PC-3 (cell line): ENCODE measurements around the gene GOLGB1.

Experiments used
- CTCF ChIP-seq: fragments of 300-600 bp; sonication (generic); conservative IDR thresholded peaks from 2 replicates; pipeline ENCODE4 v1.5.1; 2017; ENCODE audit warnings: antibody characterized with exemption, low read depth, mild to moderate bottlenecking, low read length
- EZH2 ChIP-seq: fragments of 300-600 bp; sonication (generic); IDR thresholded peaks from one replicate; pipeline ENCODE4 v1.6.1; 2017; ENCODE audit warnings: antibody characterized with exemption, mild to moderate bottlenecking, low read length; ENCODE audit not compliant: unreplicated experiment

DNA sequence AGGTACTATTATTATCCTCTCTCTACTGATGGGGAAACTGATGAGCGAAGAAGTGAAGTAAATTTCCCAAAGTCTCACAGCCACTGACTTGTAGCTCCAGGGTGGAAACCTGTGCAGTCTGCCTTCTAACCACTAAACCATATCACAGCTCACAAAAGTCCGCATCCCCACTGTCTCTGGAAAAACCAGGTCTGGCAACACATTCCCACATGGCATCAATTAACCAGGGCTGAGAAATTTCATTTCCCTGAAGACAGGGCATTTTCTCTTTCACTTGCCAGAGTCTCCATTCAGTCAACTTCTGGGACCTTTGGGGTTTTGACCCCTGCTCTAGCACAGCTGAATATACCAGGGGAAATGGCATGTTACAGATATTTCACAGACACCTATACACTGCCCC lies 129.8 kb downstream of the GOLGB1 start:
- no peak for TF ChIP-seq CTCF
- no peak for TF ChIP-seq EZH2
